Skeletal muscle cell (primary cell): ENCODE data around the gene SMTN.
"Not testable (repeated sequence)": the region's sequence is repeated elsewhere in the genome, so short reads cannot be mapped to it uniquely, and the experiment has no call there.

Experiments
- DNase-seq: peaks from one replicate; pipeline ENCODE4 v3.0.0-alpha.2; 2010; ENCODE audit warnings: low read depth
- H3K4me3 ChIP-seq: 2 replicates; pipeline ENCODE4 v1.5.1; 2011; ENCODE audit warnings: low read depth, mild to moderate bottlenecking, control low read depth, low read length, moderate library complexity

SMTN gene

GRCh38 chr22:31080848-31081649 lies at the start of gene SMTN:
Gene SMTN, plus strand, starts transcription at chr22:31081318. Its CDS starts 1,941 bp downstream, at chr22:31083259.
- H3K4me3 ChIP-seq, result peak within 1 kb of the TSS; percentile 88
- peak; percentile 57 for DNase-seq

- DNase-seq, result no peak
Measured at GRCh38 chr22:31036671-31037550, 44.2 kb upstream of the SMTN start.

GRCh38 chr22:31038686-31039085 lies 42.4 kb upstream of the SMTN start:
- DNase-seq, result no peak
- H3K4me3 ChIP-seq, result no peak overlapping the region

More at GRCh38 chr22:31036671-31037550, 44.2 kb upstream of the SMTN start:
- peak overlapping the region; percentile 30 for H3K4me3 ChIP-seq

GRCh38 chr22:31039393-31039792 lies 41.7 kb upstream of the SMTN start:
- no peak overlapping the region for H3K4me3 ChIP-seq
- no peak for DNase-seq

- DNase-seq, result no peak
Measured at GRCh38 chr22:31040542-31041398, 40.3 kb upstream of the SMTN start.

GRCh38 chr22:31044262-31044861 lies 36.8 kb upstream of the SMTN start:
- no peak for DNase-seq
- no peak overlapping the region for H3K4me3 ChIP-seq

More at GRCh38 chr22:31040542-31041398, 40.3 kb upstream of the SMTN start:
- H3K4me3 ChIP-seq, result no peak overlapping the region

GRCh38 chr22:31045900-31046538 lies 35.1 kb upstream of the SMTN start:
- no peak overlapping the region for H3K4me3 ChIP-seq
- DNase-seq, result no peak

- H3K4me3 ChIP-seq, result no peak overlapping the region
- no peak for DNase-seq
Measured at GRCh38 chr22:31046539-31047226, 34.4 kb upstream of the SMTN start.

GRCh38 chr22:31048570-31048969 lies 32.5 kb upstream of the SMTN start:
- no peak for DNase-seq

GRCh38 chr22:31049815-31050420 lies 31.2 kb upstream of the SMTN start:
- no peak for DNase-seq
- H3K4me3 ChIP-seq, result no peak overlapping the region

More at GRCh38 chr22:31048570-31048969, 32.5 kb upstream of the SMTN start:
- no peak overlapping the region for H3K4me3 ChIP-seq

GRCh38 chr22:31055117-31055634 lies 25.9 kb upstream of the SMTN start:
- H3K4me3 ChIP-seq, result no peak overlapping the region
- no peak for DNase-seq

- peak; percentile 98 for DNase-seq
- no peak overlapping the region for H3K4me3 ChIP-seq
Measured at GRCh38 chr22:31055635-31056159, 25.4 kb upstream of the SMTN start.

GRCh38 chr22:31056986-31057599 lies 24.0 kb upstream of the SMTN start:
- no peak overlapping the region for H3K4me3 ChIP-seq
- no peak for DNase-seq

- not testable (repeated sequence) for H3K4me3 ChIP-seq, DNase-seq
Measured at GRCh38 chr22:31059663-31060062, 21.5 kb upstream of the SMTN start.

GRCh38 chr22:31062566-31063230 lies 18.4 kb upstream of the SMTN start:
- no peak for DNase-seq
- no peak overlapping the region for H3K4me3 ChIP-seq

- no peak for DNase-seq
- no peak overlapping the region for H3K4me3 ChIP-seq
Measured at GRCh38 chr22:31064369-31064768, 16.7 kb upstream of the SMTN start.
